Left ventricle myocardium inferior (tissue), 1 donor: ENCODE data around the gene KRT3. TPM values are rescaled to one million over a fixed set of nuclear protein-coding genes. Genes with fewer than 3 reads are reported as not detected.

Experiments
- DNase-seq: peaks from one replicate; pipeline ENCODE4 v3.0.0-alpha.2; 2020
- H3K27ac ChIP-seq: fragments of 200-600 bp; replicated peaks from 2 replicates; pipeline ENCODE4 v1.8.0; 2021
- H3K27me3 ChIP-seq: fragments of 200-600 bp; 2 replicates; pipeline ENCODE4 v1.8.0; 2021; ENCODE audit warnings: low read depth
- H3K36me3 ChIP-seq: fragments of 200-600 bp; 2 replicates; pipeline ENCODE4 v1.8.0; 2021
- H3K4me1 ChIP-seq: fragments of 200-600 bp; 2 replicates; pipeline ENCODE4 v1.8.0; 2021
- H3K4me3 ChIP-seq: fragments of 200-600 bp; 2 replicates; pipeline ENCODE4 v1.8.0; 2021; ENCODE audit warnings: mild to moderate bottlenecking, moderate library complexity
- H3K9me3 ChIP-seq: fragments of 200-600 bp; replicated peaks from 2 replicates; pipeline ENCODE4 v1.8.0; 2021
- intact Hi-C: fragments of 100-400 bp; cut with micrococcal nuclease; formaldehyde crosslinking; loops from one replicate; pipeline ENCODE4 v1.11.0; 2022
- total RNA-seq: library from RNA; stranded (reverse); fragmentation: NEBNext Ultra II Directional; extraction: Animal tissue kit (Norgen Biotek cat#: 25700); gene quantifications from one replicate; pipeline ENCODE4 v1.2.1, GENCODE V29; 2021
- TF ChIP-seq, protein P1 (sequence below): fragments of 200-600 bp; IDR thresholded peaks from 2 replicates; pipeline ENCODE4 v1.8.0; 2021; ENCODE audit warnings: antibody characterized with exemption, mild to moderate bottlenecking, borderline replicate concordance
- donor health status: DM: no; HTN: yes; CAD: no; lungs with severe emphysema.

The KRT3 gene
- total RNA-seq, 1 donor from 2014 or later, result not detected

DNA sequence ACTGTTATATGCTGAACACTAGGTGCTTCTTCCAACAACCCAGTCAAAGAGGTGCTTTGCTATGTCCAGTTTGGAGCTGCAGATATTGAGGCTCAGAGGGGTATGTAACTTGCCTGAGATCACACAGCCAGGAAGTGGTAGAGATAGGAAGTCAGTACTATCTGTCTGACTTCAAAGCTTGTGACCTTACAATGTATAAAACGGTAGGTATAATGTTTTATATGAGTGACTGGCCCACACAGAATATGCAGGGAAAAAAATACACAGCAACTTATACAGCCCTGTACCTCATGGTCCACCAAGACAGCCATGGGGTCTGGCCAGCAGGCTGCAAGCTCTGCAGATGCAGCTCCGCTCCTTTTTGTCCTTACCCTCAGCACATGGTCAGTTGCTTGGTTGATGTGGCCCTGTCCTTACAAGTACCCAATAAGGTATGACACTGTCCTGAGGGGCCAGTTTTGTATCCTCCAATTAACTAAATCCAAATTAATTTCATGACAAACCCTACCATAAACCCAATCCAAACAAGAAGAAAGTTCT lies 21.9 kb upstream of the KRT3 start:
- no peak for DNase-seq
- no peaks in the 10 kb centered on the region for H3K9me3 ChIP-seq
- peaks cover 6% of the 10 kb centered on the region for H3K4me1 ChIP-seq

DNA sequence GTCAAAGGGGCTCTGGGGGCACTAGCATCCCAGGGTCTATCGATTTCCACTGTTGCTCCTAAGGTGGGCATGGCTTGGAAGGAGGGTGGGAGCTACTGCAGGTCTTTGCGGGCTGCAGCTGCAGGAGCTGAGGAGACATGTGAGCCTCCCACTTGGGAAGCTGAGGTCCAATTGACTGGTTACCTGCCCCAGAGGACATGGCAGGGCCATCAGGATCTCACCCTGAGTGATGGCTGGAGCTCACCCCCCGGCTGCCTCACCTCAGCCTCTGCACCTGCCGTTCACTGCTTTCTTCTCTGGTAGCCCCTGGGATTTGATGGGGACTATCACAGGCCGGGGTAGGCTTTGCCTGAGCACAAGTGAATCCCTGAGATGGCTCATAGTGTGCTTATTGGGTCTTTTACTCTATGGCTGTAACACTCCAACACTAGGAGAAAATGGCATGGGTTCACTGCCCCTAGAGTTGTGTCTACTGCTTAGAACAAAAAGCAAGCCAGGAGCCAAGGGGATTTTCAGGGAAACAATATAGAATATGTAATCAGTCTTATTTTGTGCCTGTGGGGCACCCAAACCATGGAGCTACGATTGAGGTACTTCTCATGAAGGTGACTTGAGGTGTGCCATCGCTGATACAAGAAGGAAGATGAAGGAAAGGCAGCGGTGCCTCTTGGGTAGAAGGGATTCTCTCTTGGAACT lies 21.2 kb upstream of the KRT3 start:
- Histone ChIP-seq H3K36me3 (no peaks in the 10 kb centered on the region), H3K9me3 (no peaks in the 10 kb centered on the region), H3K27ac (no peak overlapping the region), H3K27me3 (peaks cover 56% of the 10 kb centered on the region), H3K4me3 (no peak overlapping the region), H3K4me1 (peaks cover 6% of the 10 kb centered on the region)
- intact Hi-C loops, result no loop called here
- no peak for DNase-seq
- TF ChIP-seq, protein P1, sequence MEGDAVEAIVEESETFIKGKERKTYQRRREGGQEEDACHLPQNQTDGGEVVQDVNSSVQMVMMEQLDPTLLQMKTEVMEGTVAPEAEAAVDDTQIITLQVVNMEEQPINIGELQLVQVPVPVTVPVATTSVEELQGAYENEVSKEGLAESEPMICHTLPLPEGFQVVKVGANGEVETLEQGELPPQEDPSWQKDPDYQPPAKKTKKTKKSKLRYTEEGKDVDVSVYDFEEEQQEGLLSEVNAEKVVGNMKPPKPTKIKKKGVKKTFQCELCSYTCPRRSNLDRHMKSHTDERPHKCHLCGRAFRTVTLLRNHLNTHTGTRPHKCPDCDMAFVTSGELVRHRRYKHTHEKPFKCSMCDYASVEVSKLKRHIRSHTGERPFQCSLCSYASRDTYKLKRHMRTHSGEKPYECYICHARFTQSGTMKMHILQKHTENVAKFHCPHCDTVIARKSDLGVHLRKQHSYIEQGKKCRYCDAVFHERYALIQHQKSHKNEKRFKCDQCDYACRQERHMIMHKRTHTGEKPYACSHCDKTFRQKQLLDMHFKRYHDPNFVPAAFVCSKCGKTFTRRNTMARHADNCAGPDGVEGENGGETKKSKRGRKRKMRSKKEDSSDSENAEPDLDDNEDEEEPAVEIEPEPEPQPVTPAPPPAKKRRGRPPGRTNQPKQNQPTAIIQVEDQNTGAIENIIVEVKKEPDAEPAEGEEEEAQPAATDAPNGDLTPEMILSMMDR, result no peak

More for the DNA sequence above, 21.9 kb upstream of the KRT3 start:
- Histone ChIP-seq H3K36me3 (no peaks in the 10 kb centered on the region), H3K27ac (no peak overlapping the region), H3K27me3 (peaks cover 56% of the 10 kb centered on the region), H3K4me3 (no peak overlapping the region)
- TF ChIP-seq, protein P1, result no peak
- intact Hi-C loops, result no loop called here

DNA sequence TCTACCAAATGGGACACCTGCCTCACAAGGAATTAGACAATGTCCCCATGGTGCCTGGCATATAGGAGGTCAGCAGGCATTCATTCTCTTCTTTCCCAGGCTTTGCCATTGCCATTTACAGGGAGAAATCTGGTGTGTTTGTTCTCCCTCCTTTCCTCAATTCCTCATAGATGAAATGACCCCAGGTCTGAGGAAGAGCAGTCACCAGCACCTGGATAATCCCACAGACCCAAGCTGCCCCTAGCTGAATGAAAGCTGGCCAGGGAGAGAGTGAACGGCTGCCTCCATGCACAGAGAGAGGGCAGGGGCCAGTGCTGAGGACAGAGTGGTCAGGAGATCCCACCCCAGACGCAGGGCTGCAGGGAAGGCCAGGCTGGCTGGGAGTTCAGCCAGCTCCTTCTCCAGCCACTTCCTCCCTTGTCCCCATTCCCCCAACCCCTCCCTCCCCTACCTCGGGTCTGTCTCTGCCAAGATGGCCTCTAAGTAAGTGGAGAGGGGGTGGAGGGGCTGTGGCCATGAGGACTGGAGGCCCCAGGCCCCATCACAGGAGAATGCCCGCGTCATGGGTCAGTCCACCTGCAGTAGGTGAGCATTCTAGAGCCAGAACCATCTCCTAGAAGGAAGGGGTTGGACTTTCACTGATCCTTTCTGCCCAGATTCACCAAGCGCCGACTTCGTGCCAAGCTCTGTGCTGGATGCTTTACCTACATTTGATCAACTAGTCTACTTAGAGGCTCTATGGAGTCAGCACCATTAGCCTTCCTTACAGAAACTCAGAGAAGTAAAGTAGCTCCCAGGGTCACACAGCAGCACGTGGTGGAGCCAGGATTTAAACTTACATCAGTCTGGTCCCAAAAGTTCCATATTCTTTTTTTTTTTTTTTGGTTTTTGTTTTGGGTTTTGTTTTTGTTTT lies 20.0 kb upstream of the KRT3 start:
- Histone ChIP-seq H3K36me3 (no peaks in the 10 kb centered on the region), H3K4me3 (no peak overlapping the region), H3K27me3 (peaks cover 45% of the 10 kb centered on the region), H3K4me1 (peaks cover 6% of the 10 kb centered on the region), H3K27ac (no peak overlapping the region), H3K9me3 (no peaks in the 10 kb centered on the region)
- no peak for DNase-seq
- TF ChIP-seq, protein P1, result no peak
- intact Hi-C loops, result no loop called here

DNA sequence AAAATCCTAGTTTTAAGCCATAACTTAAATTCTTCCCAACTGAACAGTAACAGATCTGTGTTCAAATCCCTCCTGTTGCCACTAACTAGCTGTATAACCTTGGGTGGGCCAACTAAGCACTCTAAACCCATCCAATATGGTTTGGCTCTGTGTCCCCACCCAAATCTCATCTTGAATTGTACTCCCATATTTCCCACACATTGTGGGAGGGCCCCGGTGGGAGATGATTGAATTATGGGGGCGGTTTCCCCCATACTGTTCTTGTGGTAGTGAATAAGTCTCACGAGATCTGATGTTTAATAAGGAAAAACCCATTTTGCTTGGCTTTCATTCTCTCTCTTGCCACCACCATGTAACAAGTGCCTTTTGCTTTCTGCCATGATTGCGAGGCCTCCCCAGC lies 19.2 kb upstream of the KRT3 start:
- Histone ChIP-seq H3K27me3 (peaks cover 37% of the 10 kb centered on the region), H3K27ac (no peak overlapping the region), H3K4me3 (no peak overlapping the region), H3K36me3 (no peaks in the 10 kb centered on the region), H3K4me1 (peaks cover 6% of the 10 kb centered on the region), H3K9me3 (no peaks in the 10 kb centered on the region)
- TF ChIP-seq, protein P1, result no peak
- intact Hi-C loops, result no loop called here
- no peak for DNase-seq

DNA sequence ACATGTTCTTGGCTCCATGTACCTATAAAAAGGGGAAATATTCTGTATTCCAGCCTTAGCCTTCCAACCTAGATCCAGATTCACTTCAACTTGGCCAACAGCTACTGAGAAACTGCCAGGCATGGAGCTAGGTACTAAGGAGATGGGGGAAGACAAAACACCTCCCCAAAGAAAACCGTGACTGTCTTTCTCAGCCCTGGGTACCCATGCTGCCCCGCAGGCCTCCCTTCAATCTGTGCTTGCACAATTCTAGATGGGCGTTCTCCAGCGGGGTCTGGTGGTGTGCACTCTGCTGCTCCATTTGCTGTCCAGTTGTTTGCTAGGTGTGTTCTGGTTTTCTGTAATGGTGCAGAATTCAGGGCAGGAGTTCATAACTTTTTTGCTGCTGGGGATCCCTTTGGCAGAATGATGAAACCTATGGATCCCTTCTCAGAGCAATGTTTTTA lies 18.8 kb upstream of the KRT3 start:
- Histone ChIP-seq H3K27me3 (peaks cover 33% of the 10 kb centered on the region), H3K4me1 (peaks cover 6% of the 10 kb centered on the region), H3K27ac (no peak overlapping the region), H3K9me3 (no peaks in the 10 kb centered on the region), H3K4me3 (no peak overlapping the region), H3K36me3 (no peaks in the 10 kb centered on the region)
- TF ChIP-seq, protein P1, result no peak
- intact Hi-C loops, result no loop called here
- no peak for DNase-seq
